Endometrial microvascular endothelial cells (primary cell): ENCODE data around the gene GNAZ. TPM values are rescaled to one million over a fixed set of nuclear protein-coding genes. Genes with fewer than 3 reads are reported as not detected.
"Not testable (repeated sequence)": the region's sequence is repeated elsewhere in the genome, so short reads cannot be mapped to it uniquely, and the experiment has no call there.

ENCODE experiments used
- in situ Hi-C: cut with HindIII; loops from 2 replicates; pipeline ENCODE4 v1.10.0; 2017; ENCODE audit warnings: low sequenced_read_pairs, low pct_unique_long_range_greater_than_20kb; ENCODE audit errors: inconsistent ontology term
- total RNA-seq: library from RNA; depleted of rRNA; stranded (reverse); fragments of >200 nt; gene quantifications from one replicate; pipeline ENCODE4 v1.2.3, GENCODE V29; 2015; ENCODE audit errors: inconsistent ontology term

GNAZ gene
- total RNA-seq, 1 donor from 2014 or later, result not detected

DNA sequence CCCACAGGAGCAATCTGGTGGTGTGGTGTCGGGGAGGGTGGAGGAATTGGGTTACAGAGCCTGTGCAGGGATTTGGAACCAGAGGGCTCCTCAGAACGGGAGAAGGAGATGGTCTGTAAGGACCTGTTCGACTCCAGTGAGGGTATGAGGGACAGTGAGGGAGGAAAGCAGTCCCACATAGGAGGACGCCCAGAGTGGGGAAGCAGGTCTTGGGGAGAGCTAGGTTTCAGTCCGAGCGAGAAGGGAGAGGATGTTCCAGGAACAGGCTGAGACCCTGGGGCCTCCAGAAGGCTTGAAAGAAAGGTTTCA lies 32.0 kb upstream of the GNAZ start:
- in situ Hi-C loops, result no loop called here

DNA sequence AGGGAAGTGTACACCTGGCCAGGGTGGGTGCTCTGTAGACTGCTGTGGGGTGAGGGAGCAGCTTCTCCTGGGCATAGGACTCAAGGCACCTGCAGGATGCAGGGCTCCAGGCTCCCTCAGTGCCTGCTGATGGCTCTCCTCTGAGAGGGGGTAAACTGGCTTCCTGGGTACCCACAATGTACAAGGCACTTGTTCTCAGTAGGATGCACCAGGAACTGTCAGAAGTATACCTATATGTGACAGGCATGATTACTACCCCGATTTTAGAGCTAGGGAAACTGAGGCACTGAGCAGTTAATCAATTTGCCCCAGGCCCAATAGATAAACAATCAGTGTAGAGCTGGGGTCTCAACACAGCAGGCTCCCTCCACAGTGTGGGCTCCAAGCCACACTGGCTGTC lies 31.4 kb upstream of the GNAZ start:
- in situ Hi-C loops, result no loop called here

DNA sequence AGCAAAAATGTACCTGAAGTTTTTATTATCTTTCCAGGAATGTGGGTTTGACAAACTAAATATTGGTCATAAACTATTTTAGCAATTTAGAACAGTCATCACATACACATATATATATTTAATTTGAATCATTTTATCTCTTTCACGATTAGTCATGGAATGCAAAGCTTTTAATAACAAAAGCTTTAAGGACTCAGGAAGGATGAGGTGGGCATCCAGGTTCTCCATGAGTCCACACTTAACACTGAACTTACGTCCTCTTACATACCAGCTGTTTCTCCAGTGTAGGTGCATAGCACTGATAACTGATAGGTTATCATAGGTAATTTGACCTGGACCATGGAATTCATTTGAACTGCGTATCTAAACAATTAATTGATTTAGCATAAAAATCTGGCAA lies 28.1 kb upstream of the GNAZ start:
- in situ Hi-C loops, result no loop called here

DNA sequence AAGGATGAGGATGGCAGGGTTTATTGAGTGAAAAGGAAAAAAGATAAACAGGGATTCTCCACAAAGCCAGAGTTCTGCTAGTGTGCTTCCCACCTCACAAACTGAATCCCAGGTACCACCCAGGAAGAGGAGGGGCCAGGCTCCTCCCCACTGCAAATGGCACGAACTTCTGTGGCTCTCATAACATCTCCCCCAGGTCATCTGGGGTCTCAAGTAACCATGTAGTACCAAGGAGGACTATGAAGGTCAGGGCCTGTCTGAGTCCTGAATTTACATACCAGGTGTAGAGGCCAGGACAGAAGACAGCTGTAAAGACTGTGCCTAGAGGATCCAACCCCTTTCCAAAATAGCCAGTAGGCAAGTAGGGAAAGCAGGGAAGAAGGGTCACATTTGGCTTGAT lies 25.7 kb upstream of the GNAZ start:
- in situ Hi-C loops, result no loop called here

DNA sequence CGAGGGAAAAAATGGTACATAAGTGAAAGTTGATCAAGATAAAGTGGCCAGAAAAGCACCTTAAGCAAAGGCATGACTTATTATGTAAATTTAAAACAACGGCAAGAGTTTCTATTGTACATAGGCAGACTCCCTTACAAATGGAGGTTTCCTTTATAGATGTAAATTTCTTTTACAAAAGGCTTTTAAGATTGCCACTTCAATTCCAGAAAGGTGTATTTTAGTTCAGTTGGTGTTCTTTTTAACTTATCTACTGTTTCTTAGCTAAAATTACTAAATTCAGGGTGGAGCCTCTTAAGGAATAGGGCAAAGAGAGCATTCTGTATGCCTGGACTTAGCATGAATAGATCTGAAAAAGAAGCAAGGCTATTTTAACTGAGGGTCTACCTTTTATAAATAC lies 24.9 kb upstream of the GNAZ start:
- in situ Hi-C loops, result no loop called here

DNA sequence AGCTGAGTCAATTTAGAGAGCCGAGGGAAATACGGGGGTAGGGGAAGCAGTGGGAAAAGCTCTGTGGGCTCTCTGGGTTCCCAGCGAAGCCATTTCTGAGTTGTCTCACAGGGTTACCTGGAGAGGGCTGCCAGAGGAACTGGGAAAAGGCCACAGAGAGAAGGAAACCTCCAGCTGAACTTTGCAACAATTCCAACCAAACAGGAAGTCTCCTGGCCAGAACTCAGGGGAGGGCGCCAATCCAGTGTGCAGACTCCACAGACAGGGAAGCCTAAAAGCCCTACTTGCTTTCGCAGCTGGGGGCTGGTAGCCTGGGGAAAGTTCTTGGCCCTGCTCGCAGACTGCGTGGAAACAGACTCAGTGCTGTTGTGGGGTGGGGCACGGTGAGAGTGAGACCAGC lies 23.1 kb upstream of the GNAZ start:
- in situ Hi-C loops, result no loop called here

DNA sequence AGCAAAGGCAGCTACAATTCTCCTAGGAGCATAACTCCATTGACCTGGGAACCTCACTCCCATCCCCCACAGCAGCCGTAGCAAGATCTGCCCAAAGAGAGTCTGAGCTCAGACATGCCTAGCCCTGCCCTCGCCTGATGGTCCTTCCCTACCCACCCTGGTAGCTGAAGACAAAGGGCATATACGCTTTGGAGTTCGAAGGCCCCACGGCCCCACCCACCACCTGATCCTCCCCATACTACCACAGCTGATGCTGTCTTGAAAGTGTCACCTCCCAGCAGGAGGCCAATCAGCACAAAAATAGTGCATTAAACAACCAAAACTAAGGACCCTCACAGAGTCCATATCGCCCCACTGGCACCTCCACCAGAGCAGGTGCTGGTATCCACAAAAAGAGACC lies 22.6 kb upstream of the GNAZ start:
- in situ Hi-C loops, result no loop called here

DNA sequence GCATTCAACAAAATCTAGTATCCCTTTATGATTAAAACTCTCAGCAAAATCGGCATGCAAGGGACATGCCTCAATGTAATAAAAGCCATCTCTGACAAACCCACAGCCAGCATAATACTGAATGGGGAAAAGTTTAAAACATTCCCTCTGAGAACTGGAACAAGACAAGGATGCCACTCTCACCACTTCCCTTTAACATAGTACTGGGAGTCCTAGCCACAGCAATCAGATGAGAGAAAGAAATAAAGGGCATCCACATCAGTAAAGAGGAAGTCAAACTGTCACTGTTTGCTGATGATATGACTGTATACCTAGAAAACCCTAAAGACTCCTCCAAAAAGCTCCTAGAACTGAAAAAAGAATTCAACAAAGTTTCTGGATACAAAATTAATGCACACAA lies 19.8 kb upstream of the GNAZ start:
- in situ Hi-C loops, result not testable (repeated sequence)

DNA sequence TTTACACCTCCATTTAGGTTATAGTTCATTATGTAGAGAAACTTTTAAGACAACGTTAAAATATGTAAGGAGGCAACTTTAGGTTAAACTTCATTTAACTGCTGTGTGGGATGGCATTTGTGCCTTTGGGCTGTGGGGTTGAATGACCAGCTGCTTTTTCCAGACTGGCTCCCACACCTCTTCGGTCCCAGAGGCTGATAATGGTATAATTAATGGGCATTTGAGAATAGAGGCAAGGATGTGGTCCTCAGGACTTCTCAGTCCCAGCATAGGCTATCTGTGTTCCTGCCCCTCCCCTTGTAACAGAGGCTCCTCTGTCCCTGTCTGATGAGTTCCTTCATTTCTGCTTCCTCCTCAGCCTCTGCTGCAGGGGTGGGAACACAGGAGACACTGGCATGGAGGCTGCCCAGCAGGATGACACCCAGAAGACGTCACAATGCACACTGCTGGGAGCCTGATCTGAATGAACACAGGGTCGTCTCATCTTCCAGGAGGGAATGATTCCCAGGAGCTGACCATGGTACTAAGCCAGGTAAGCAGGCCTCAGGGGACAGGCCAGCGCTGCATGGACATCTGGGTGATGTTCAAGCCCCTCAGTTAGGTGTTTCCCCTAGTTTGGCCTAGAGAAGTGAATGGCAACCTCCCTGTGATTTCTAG lies 17.1 kb upstream of the GNAZ start:
- in situ Hi-C loops, result no loop called here

DNA sequence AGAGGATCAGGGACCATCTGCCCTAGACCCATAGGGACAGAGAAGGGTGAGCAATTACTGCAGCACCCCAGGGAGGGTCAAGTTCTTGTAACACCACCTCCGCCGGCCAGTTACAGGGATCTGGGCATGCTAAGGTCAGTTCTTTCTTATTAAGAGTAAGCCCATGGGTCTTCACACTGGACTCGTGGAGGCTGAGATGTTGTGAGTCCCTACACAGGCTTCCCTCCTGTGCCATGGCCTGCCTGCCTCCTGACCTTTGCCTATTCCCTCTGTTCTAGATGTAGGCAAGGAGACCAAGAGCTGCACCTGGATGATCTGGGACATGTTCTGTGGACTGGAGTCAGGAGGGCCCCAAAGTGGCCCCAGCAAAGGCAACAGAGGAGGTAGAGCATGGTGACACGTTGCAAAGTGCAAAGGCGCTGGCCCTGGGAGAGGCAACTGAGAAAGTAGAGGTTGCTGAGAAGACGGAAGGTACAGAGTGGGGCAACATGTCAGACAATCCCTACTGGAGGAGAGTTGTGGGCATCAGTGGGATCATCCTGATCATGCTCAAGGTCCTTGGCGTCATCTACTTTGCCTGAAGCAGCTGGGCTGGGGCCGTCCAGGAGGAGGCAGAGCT lies 16.3 kb upstream of the GNAZ start:
- in situ Hi-C loops, result no loop called here

DNA sequence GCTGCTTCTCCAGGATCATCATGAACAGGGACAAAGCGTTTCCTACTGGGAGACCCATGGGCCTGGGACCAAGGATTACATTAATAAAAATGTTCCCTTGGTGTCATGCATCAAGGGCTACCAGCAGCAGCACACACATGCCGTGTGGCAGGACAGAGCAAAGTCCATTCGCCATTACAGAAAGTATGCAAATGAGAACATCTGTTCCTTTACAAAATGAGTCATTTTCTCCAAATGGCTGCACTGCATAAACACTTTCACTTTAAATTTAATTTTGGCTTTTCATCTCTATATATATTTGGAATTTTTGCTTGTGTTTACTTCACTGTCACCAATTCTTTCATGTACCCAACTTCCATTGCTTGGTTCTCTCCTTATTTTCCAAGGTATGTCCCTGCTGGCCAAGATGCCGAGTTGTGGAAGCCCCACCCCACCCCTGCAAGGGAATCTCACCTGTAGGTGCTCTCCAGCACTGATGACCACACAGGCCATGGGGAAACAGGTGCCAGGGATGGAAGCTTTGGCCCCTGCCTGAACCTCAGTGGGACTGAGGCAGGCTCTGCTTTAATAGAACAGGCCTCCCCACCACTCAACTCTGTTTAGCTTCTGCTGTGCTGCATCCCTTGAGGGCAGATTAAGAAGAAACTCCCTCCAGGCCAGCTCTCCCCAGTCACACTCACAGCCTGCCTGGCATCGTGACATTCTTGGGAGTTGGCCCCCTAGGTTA lies 15.6 kb upstream of the GNAZ start:
- in situ Hi-C loops, result no loop called here

DNA sequence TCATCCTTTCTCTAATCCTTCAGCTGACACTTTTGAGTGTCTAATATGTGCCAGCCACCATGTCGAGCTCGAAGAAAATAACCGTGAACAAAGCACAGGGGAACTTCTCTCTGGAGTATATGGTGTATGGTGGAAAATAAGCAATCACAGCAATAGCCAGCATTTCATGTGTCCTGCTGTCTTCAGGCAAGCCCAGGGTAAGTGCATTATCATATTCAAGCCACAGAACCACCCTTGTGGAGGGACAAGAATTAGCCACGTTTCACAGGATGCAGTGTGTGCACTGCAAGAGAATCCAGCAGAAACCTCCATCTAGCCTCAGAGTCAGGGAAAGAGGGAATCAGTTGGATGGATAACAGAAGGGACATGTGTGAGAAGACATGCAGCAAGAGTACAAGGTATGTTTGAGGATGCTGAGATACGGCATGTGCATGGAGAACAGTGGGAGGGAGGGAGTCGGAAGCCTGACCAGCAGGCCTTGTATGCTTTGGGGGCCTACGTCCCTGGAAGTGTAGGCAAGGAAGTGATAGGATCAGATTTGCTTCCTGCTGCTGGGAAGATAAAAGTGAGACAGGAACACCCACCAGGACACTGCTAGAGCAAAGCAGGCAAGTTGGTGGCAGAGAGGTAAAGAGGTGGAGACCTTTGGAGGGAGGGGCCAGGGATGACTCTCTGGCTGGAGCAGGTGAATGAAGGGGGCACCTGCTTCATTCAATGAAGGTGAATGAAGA lies 14.7 kb upstream of the GNAZ start:
- in situ Hi-C loops, result no loop called here

DNA sequence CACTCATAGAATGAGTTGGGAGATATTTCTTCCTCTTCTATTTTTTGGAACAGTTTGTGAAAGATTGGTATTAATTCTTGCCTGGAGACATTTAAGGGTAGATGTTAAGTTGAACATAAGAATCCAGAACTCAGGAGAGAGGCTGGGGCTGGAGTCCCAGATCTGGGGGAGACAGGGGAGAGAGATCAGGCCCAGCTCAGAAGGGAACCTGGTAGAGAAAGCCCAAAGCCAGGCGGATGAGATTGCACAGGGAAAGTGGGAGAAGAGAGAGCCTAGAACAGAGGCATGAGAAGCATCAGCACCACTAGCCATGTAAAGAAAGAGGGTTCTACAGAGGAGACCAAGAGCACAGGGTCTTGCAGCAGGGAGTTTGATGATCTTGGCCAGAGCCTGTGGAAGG lies 13.0 kb upstream of the GNAZ start:
- in situ Hi-C loops, result no loop called here

DNA sequence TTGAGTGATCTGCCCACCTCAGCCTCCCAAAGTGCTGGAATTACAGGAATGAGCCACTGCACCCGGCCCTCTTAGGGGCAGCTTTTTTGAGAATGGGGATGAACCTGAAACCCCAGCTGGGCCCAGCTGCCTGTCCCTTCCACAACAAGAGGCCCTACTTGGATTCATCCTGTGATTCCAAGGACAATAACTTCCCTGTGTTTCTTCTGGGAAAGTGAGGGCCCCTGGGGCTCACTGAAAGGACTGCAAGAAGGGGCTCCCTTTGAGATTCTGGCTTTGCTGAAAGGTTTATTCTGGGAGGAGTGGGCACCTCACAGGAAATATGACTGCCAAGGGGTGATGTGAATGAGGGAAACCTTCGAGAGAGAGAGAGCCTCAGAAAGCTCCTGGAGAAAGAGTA lies 12.3 kb upstream of the GNAZ start:
- in situ Hi-C loops, result no loop called here

DNA sequence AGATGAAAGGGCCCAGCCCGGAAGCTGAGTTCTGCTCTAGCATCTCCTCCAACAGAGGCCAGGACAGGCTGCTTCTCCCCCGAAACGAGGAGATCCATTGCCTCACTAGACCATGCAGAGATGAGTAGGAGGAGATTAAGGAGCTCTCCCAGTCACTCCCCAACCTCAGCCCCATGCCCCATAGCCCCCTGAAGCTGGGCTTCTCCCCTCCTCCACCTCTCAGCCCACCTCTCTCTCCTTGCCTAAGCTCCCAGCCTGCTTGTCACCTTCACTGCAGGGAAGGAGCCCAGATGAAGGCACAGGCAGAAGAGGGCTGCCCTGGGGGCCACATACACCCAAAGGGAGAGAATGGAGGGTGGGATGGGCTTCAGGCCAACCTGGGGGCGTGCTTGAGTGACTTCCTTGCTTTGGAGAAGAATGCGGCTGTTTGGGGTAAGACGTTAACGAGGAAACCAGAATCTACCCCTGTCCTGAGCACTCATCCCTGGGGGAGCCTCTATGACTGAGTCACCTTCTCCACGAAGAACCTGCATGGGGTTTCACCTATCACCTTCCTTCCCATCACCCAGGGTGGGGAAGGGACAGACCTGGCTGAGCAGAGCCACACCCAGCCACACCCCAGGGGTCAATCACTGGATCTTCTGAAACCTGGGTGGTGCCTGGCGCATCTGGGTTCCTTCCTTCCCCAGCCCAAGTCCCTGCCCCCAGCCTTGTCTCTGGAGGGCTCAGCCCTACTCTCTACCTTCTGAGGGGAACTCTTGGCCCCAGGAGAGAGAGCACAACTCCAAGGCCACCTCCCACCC lies 11.6 kb upstream of the GNAZ start:
- in situ Hi-C loops, result no loop called here

DNA sequence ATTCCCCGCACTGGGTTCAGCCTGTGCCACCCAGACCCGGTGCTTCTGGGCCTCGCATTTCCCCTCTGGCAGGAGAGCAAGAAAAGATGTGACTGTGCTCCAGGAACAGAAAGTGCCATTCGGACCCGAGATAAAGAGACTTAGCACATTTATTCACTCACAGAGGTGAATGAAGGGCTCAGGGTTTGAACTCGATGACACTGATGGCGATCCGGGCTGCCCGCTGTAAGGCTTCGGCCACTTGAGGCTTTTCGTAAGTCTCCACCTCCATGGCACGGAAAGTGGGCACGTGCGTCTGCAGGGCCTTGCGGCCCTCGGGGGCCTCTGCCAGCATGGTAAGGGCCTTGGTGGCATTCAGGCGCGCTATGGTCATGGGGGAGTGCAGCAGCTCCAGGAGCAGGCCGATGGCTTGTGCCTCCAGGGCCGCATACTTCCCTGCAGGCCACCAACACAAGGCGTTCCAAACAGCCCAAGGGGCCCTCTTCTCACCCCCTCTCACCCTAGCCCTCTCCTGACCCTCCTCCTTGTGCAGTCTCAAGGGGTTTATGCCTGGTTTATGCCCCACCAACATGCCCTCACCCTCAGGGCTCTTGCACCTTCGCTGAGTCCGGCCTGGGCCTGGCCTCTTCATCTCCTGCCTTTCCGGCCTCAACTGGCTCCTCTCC lies 10.9 kb upstream of the GNAZ start:
- in situ Hi-C loops, result no loop called here

DNA sequence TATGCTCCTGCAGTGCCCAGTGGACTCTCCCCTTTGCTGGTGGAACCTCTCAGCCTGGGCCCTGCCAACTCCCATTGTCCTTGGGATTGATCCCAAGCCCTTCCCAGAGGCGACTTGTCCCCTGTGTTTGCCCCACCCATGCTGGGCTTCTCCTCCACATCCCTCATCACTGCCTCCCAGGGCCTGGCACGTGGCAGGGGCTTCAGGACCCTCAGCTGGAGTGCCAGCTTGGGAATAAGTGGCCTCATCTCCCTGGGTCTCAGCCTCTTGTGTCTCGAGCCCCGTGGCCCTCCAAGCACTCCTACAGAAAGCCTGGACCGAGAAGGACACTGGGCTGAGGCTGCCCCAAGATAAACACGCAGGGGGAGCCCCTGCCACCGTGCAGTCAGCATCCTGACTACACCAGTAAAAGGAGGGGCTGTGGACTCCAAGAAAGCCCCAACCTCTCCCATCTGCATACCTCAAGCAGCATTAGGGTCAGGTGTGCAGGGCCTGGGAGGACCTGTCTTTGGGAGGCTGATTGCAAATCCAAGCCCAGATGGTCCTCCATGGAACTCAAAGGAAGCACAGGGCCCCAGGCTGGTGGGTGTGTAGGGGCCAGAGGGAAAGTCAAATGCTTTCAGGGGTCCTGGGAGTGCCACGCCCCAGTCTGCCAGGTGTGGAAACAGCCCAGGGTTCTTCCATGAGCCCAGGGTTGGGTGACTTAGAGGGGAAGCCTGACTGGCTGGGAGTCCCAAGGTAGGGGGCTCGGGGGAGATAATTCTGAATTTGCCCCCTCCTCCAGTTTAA lies 9.5 kb upstream of the GNAZ start:
- in situ Hi-C loops, result no loop called here
